NCI-H2107 treated with DMSO at 0.1 percent for 48 hours (cell line): ENCODE results near the gene SLIT1.

Experiments used
- DNase-seq: peaks from one replicate; lab custom pipeline; 2025; ENCODE audit not compliant: unreplicated experiment; lab: John Stamatoyannopoulos, UW

Gene SLIT1

GRCh38 chr10:97203220-97203619 is 17.5 kb upstream of the SLIT1 start:
- no peak for DNase-seq

DNA sequence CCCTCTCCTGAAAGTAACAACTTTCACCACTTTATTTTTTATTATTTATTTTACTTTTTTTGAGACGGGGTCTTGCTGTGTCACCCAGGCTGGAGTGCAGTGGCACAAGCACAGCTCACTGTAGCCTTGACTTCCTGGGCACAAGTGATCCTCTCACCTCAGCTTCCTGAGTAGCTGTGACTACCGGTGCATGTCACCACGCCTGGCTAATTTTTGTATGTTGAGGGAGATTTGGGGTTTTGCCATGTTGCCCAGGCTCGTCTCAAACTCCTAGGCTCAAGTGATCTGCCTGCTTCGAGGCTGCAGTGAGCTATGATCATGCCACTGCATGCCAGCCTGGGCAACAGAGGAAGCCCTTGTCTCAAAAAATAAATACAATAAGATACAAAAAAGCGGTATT is 14.9 kb upstream of the SLIT1 start:
- DNase-seq, result no peak

DNA sequence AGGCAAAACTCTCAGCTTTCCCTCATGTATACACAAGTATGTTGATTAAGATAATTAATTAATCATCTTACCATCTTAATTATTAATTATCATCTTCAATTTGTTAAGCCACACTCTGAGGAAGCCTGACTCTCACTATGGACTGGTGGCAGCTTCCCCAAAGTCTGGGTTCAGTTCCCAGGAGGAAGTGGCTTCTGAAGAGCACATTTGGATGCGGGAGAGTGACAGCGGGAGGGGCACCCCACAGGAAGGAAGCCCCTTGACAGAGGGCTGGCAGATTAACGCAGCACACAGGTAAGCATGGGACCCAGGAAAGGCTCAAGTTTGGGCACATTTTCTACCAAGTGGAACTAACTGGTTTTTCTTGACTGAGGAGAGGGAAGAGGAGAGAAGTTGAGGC is 13.4 kb upstream of the SLIT1 start:
- DNase-seq, result no peak

DNA sequence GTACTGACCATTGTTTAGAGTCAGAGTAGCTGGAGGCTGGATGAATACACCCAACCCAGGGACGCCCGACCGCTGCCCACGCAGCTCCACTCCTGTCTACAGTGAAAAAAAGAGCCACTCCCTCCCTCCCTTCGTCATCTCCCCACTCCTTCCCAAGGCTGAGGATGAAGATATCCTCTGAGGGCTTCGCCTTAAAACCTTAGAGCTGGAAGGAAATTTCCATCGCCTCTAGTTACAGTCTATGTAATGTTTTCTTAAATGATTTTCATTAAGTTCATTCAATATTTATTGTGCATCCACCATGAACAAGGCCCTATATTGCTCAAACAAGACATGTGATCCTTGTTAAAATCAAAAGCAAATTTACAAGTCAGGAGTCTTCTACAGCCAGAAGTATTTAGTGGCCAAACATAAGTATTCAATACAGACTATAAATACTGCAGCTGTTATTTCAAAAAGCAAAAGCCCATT is 11.3 kb upstream of the SLIT1 start:
- DNase-seq, result no peak

GRCh38 chr10:97196223-97197029 is 10.7 kb upstream of the SLIT1 start:
- no peak for DNase-seq

- no peak for DNase-seq
Observed at GRCh38 chr10:97195706-97196222, 10.0 kb upstream of the SLIT1 start.

DNA sequence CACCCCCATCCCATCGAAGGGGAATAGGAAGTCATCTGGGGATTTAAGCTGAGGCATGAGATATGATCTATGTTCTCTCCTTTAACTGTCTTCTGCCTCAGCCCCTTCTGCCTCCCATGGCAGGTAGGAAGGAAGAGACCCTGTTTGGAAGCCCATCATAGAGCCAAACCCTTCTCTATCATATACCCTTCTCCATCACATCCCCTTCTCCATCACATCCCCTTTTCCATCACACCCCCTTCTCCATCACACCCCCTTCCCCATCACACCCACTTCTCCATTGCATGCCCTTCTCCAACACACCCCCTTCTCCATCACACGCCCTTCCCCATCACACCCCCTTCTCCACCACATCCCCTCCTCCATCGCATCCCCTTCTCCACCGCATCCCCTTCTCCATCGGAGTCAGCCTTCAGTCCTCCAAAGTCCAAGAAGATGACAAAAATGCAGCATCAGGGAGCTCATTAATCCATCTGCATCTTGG is 7.2 kb upstream of the SLIT1 start:
- no peak for DNase-seq

DNA sequence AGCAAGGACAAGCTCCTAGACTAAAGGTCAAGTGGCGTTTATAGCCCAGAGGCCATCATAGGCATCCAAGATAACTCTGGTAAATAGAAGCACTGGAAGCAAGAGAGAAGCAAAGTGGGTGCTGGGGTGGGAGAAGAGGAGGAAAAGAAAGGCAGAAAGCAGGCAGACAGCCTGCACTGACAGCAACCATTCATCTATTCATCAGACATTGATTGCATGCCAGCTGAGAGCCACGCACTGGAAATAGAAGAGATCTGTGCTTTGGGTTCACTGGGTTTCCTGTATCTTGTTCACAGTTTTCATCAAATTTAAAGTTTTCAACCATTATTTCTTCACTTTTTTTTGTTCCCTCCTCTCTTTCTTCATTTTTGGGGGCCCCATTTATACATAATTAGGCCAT is 4.7 kb upstream of the SLIT1 start:
- no peak for DNase-seq

DNA sequence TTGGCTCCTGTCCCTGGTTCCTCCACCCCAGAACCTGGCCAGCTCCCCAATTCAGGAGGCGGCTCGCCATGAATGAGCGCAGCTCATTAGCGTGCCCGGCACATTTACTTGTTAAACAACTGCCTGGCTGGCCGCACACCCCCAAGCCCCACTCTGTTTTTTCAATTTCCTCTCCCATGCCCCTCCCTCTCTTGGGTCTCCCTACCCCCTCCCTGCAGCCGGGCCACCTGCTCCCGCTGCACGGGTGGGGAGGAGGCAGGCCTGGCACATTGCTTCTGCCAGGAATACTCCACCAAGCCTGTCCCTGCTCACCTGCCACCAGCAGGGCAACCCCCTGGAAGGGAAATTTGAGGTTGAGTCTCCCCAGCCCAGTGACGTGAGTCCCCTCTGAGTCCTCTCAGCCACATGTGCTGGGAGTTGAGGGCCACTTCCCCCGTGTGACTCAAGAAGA is 2.5 kb upstream of the SLIT1 start:
- peak; percentile 54 for DNase-seq

DNA sequence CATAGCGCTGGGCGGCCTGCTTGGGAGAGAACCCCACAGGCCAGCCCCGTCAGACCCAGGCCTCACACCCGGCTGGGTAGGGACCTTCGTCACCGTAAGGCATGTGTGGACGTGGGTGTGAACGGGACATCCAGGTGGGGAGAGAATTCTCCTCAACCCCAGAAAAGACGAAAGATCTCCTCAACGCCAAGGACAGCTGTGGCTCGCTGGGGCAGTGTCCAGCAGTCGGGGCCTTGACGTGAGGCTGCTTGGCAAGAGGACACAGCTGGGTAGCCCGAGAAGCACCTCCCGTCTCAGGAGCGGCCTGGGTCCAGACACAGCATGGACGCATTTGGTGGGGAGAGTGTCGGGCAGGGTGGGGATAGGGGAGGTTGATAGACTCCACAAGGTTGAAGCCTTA is 1.2 kb upstream of the SLIT1 start:
- no peak for DNase-seq

- DNase-seq, result no peak
Observed at GRCh38 chr10:97184971-97185325, 811 bp downstream of the SLIT1 start.

DNA sequence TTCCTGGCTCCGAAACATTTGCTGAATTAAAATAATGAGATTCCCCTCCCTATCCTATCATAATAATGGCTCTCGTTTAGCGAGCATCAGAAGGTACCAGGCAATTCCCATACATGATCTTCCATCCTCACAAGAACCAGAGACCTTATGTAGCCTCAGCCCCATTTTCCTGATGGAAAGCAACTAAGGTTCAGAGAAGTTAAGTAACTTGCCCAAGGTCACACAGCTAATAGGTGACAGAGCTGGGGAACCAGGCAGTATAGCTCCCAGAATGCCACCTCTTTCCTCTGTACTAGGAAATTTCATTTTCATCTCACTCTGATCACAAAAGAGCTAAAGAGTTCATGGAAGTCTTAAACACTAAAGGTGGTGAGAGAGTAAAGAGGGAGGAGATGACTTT is 2.4 kb downstream of the SLIT1 start:
- no peak for DNase-seq

- DNase-seq, result no peak
Observed at GRCh38 chr10:97182288-97182990, 3.3 kb downstream of the SLIT1 start.

- no peak for DNase-seq
Observed at GRCh38 chr10:97180986-97181385, 4.8 kb downstream of the SLIT1 start.

DNA sequence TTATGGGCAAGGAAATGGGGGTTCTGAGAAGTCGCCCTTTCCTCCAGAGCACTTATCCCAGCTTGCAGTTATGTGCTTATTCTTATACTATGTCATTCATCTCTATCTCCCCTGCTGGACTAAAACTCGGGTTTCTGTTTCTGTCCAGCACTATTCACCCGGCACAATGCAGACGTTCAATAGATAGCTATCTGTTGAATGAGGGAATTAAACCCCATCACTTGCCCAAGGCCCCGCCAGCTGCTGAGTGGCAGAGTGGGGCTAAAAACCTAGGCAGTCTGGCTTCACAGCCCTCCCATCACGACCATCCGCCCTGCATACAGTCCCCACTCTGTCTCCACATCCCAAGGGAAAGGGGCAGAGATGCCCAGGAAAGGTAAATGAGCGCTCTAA is 5.4 kb downstream of the SLIT1 start:
- no peak for DNase-seq

GRCh38 chr10:97179731-97180362 is 5.9 kb downstream of the SLIT1 start:
- DNase-seq, result no peak

- DNase-seq, result no peak
Observed at GRCh38 chr10:97179311-97179710, 6.4 kb downstream of the SLIT1 start.

DNA sequence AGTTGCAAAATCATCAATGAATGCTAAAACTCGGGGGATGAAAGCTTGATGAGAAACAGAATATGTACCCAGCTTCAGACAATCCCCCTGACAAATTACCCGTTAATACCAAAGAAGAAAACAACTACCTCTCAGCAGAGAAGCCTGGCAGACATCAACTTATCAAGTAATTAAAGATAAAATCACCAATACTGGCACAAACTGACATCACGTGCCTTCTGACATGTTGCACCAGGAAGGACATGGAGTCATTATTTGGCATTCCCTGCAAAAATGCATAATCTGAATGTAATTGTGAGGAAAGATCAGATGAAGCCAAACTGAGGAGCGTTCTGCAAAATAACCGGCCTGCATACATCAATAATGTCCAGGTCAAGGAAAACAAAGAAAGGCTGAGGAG is 7.7 kb downstream of the SLIT1 start:
- no peak for DNase-seq

- DNase-seq, result no peak
Observed at GRCh38 chr10:97176226-97176625, 9.5 kb downstream of the SLIT1 start.

DNA sequence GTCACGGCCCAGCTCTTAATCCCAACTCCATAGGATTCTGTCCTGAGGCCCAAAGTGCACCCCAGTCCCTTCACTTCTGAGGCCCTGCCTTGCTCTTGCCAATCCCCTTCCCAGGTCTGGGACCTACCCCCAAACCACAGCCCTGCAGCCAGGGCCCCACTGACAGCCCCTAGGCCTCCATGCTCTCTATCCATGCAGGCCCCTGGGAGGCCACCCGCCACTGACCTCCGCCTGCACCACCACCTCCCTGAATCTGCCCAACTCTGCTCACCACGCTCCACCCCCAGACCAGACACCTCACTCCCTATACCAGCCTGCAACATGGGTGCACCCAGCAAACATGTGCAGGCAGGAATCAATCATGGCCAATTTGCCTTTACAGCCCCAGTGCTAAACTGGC is 10.2 kb downstream of the SLIT1 start:
- no peak for DNase-seq

- DNase-seq, result no peak
Observed at GRCh38 chr10:97174941-97175340, 10.8 kb downstream of the SLIT1 start.
